ENCODE results near the gene ARHGAP35.

The ARHGAP35 gene

GRCh38 chr19:46856062-46857022, 4.5 kb upstream of the ARHGAP35 start:
- no peak overlapping the region for H3K18ac ChIP-seq (ENCODE audit: low read length)
- H4K5ac ChIP-seq (ENCODE audit: low read length): no peak overlapping the region
- peak overlapping the region; percentile 35 for H3K9ac ChIP-seq (ENCODE audit: low read length)
- H3K4me1 ChIP-seq (ENCODE audit: control insufficient read depth, low read depth, low read length): no peaks in the 10 kb centered on the region
- H3K36me3 ChIP-seq (ENCODE audit: control insufficient read depth, insufficient read depth, low read length): no peaks in the 10 kb centered on the region
- H3K4me2 ChIP-seq (ENCODE audit: low read length): no peak overlapping the region
- H3K23ac ChIP-seq (ENCODE audit: low read length): no peak overlapping the region
- peak; percentile 96 for DNase-seq
- no peak overlapping the region for H3K4ac ChIP-seq (ENCODE audit: low read depth, low read length)
- WGBS (ENCODE audit: extremely low coverage, insufficient coverage, low lambda C conversion rate): no CpG with 5 or more reads among the region's 41 CpGs
- H4K8ac ChIP-seq (ENCODE audit: low read depth, low read length): no peak overlapping the region
- peak overlapping the region; percentile 22 for H2AK5ac ChIP-seq (ENCODE audit: low read length)
- no peak overlapping the region for H2BK5ac ChIP-seq (ENCODE audit: low read length)
- no peak overlapping the region for H3K27ac ChIP-seq (ENCODE audit: low read depth, low read length)
- H3K27me3 ChIP-seq (ENCODE audit: insufficient read depth, low read length, poor library complexity): no peaks in the 10 kb centered on the region
- H3K79me1 ChIP-seq (ENCODE audit: low read length): no peaks in the 10 kb centered on the region
- peaks cover under 1% of the 10 kb centered on the region for H3K79me2 ChIP-seq (ENCODE audit: control insufficient read depth, insufficient read depth, low read length)
- H2BK15ac ChIP-seq (replicated peaks; ENCODE audit: low read depth): no peak overlapping the region
- no peak overlapping the region for H2BK120ac ChIP-seq (ENCODE audit: low read depth, low read length)
- no peak overlapping the region for H3K4me3 ChIP-seq (ENCODE audit: low read length)
- H3K56ac ChIP-seq (ENCODE audit: low read length): peak overlapping the region; percentile 50

DNA sequence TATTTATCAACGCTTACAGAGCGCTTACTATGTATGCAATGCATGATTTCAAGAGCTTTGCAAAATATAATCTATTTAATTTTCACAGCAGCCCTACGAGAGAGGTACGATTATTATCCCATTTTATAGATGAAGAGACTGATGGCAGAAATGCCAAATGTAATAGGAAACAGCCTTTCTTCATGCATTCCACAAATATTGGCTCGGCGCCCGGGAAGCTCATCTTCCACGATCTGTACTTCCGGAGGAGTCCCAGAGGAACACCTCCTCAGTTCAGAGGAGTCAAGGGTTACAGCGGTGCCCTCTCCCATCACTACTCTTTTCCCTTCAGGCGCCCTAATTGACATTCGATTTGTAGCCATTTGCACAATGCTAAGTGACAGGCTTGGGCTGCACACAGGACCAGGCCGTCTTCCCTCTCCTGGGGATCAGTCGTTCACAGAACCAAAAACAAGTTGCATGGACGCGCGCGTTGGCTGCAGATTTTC, 1.1 kb upstream of the ARHGAP35 start:
- H3K18ac ChIP-seq (ENCODE audit: low read length): no peak overlapping the region
- no peak overlapping the region for H2AK5ac ChIP-seq (ENCODE audit: low read length)
- H2BK5ac ChIP-seq (ENCODE audit: low read length): no peak overlapping the region
- H3K56ac ChIP-seq (ENCODE audit: low read length): peak overlapping the region; percentile 80
- no CpG with 5 or more reads among the region's 18 CpGs for WGBS (ENCODE audit: extremely low coverage, insufficient coverage, low lambda C conversion rate)
- H3K36me3 ChIP-seq (ENCODE audit: control insufficient read depth, insufficient read depth, low read length): no peaks in the 10 kb centered on the region
- H3K27ac ChIP-seq (ENCODE audit: low read depth, low read length): peak overlapping the region; percentile 45
- peaks cover 11% of the 10 kb centered on the region for H3K79me1 ChIP-seq (ENCODE audit: low read length)
- no peak overlapping the region for H3K4ac ChIP-seq (ENCODE audit: low read depth, low read length)
- DNase-seq: no peak
- H2BK120ac ChIP-seq (ENCODE audit: low read depth, low read length): no peak overlapping the region
- H3K23ac ChIP-seq (ENCODE audit: low read length): no peak overlapping the region
- peak overlapping the region; percentile 33 for H3K4me2 ChIP-seq (ENCODE audit: low read length)
- H4K5ac ChIP-seq (ENCODE audit: low read length): no peak overlapping the region
- peak overlapping the region; percentile 63 for H3K9ac ChIP-seq (ENCODE audit: low read length)
- H4K8ac ChIP-seq (ENCODE audit: low read depth, low read length): no peak overlapping the region
- no peaks in the 10 kb centered on the region for H3K27me3 ChIP-seq (ENCODE audit: insufficient read depth, low read length, poor library complexity)
- peaks cover 10% of the 10 kb centered on the region for H3K4me1 ChIP-seq (ENCODE audit: control insufficient read depth, low read depth, low read length)
- H3K4me3 ChIP-seq (ENCODE audit: low read length): peak overlapping the region; percentile 9
- H3K79me2 ChIP-seq (ENCODE audit: control insufficient read depth, insufficient read depth, low read length): peaks cover 32% of the 10 kb centered on the region
- no peak overlapping the region for H2BK15ac ChIP-seq (replicated peaks; ENCODE audit: low read depth)

DNA sequence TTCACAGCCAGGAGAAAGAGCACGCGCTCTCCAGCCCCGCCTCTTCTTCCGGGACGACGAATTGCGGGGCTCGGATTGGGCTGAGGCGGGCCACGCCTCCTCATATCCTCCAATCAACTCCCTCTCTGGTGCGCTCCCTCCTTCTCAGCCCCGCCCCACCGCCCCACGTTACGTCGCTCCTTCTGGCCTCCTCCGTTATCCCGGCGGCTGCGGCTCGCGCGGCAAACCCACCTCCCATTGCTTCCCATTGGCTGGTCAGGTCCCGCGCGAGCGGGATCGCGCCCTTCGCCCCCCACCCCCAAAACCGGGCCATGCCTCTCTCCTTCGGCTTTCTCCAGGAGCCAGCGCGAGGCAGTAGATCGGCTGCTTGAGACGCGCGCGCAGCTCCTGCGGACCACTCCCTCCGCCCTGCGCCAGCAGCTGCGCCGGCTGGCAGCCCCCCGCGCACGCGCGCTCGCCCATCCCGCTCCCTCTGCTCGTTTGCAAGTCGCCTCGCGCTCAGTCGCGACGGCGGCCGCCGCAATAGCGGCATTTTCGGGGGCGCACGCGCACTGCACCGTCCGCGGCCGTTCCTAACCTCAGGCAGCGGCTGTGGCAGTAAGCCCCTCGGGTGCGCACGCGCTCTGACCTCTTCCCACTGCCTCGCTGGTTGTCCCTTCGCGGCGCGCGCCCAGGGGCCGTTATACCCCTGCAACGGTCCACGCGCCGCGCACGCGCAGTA, 512 bp upstream of the ARHGAP35 start:
- Histone ChIP-seq H2BK15ac (replicated peaks; ENCODE audit: low read depth) (no peak overlapping the region), H3K27ac (ENCODE audit: low read depth, low read length) (peak overlapping the region; percentile 97), H3K56ac (ENCODE audit: low read length) (peak overlapping the region; percentile 99), H3K4ac (ENCODE audit: low read depth, low read length) (peak overlapping the region; percentile 44), H3K36me3 (ENCODE audit: control insufficient read depth, insufficient read depth, low read length) (no peaks in the 10 kb centered on the region), H3K79me2 (ENCODE audit: control insufficient read depth, insufficient read depth, low read length) (peaks cover 39% of the 10 kb centered on the region), H3K27me3 (ENCODE audit: insufficient read depth, low read length, poor library complexity) (no peaks in the 10 kb centered on the region), H3K9ac (ENCODE audit: low read length) (peak overlapping the region; percentile 99), H2AK5ac (ENCODE audit: low read length) (no peak overlapping the region), H3K23ac (ENCODE audit: low read length) (no peak overlapping the region), H3K4me1 (ENCODE audit: control insufficient read depth, low read depth, low read length) (peaks cover 10% of the 10 kb centered on the region), H2BK120ac (ENCODE audit: low read depth, low read length) (no peak overlapping the region), H3K18ac (ENCODE audit: low read length) (peak overlapping the region; percentile 45), H3K79me1 (ENCODE audit: low read length) (peaks cover 11% of the 10 kb centered on the region), H3K4me2 (ENCODE audit: low read length) (peak overlapping the region; percentile 90), H2BK5ac (ENCODE audit: low read length) (peak overlapping the region; percentile 96), H3K4me3 (ENCODE audit: low read length) (peak overlapping the region; percentile 75), H4K5ac (ENCODE audit: low read length) (peak overlapping the region; percentile 8), H4K8ac (ENCODE audit: low read depth, low read length) (no peak overlapping the region)
- DNase-seq: peak; percentile 99
- WGBS (ENCODE audit: extremely low coverage, insufficient coverage, low lambda C conversion rate): no CpG with 5 or more reads among the region's 89 CpGs

DNA sequence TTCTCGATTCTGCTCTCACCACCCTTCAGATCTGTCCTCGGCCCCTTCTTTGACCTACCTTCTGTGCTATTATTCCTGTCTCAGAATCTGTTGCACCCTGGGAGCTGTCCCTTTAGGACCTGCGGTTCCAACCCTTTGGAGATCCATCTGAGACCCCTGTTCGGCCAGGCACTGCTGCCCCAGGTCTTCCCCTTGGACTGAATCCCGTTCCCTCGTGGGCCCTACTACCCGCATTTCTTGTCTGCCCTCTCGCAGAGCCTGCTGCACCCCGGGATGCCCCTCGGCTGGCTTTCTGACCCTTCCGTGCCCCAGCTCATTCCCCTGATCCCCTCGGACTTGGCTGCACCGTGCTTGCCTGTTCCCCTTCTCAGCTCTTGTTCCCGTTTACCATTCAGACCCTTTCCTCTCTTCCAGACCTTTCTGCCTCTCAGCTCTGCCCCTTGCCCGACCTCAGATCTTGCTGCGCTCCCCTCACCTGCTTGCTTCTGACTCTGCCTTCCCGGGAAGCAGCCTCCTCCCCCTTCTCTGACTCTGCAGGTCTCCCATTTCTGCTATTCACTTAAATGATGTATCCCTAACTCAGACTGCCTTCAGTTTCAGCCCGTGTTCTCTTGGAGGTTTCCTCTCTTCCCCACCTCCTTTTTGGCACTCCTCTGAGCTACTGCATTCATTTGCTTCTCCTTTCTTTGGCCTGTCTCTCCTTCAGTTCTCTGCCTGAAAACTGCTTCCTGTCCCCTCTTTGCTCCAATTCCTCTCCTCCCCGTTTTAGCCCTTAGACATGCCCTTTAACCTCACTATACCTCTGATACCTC, 1.1 kb downstream of the ARHGAP35 start:
- Histone ChIP-seq H3K79me2 (ENCODE audit: control insufficient read depth, insufficient read depth, low read length) (peaks cover 54% of the 10 kb centered on the region), H3K4me2 (ENCODE audit: low read length) (peak overlapping the region; percentile 100), H3K27ac (ENCODE audit: low read depth, low read length) (peak overlapping the region; percentile 50), H4K5ac (ENCODE audit: low read length) (no peak overlapping the region), H3K56ac (ENCODE audit: low read length) (peak overlapping the region; percentile 95), H4K8ac (ENCODE audit: low read depth, low read length) (no peak overlapping the region), H3K27me3 (ENCODE audit: insufficient read depth, low read length, poor library complexity) (no peaks in the 10 kb centered on the region), H2BK15ac (replicated peaks; ENCODE audit: low read depth) (no peak overlapping the region), H2BK120ac (ENCODE audit: low read depth, low read length) (no peak overlapping the region), H3K4me1 (ENCODE audit: control insufficient read depth, low read depth, low read length) (peaks cover 17% of the 10 kb centered on the region), H3K9ac (ENCODE audit: low read length) (peak overlapping the region; percentile 96), H3K23ac (ENCODE audit: low read length) (peak overlapping the region; percentile 97), H3K18ac (ENCODE audit: low read length) (no peak overlapping the region), H3K79me1 (ENCODE audit: low read length) (peaks cover 20% of the 10 kb centered on the region), H3K36me3 (ENCODE audit: control insufficient read depth, insufficient read depth, low read length) (peaks cover 2% of the 10 kb centered on the region), H2BK5ac (ENCODE audit: low read length) (no peak overlapping the region), H2AK5ac (ENCODE audit: low read length) (peak overlapping the region; percentile 90), H3K4ac (ENCODE audit: low read depth, low read length) (peak overlapping the region; percentile 97), H3K4me3 (ENCODE audit: low read length) (peak overlapping the region; percentile 93)
- peak; percentile 51 for DNase-seq
- WGBS (ENCODE audit: extremely low coverage, insufficient coverage, low lambda C conversion rate): no CpG with 5 or more reads among the region's 19 CpGs

- no peak overlapping the region for H2AK5ac ChIP-seq (ENCODE audit: low read length)
- no peak overlapping the region for H4K8ac ChIP-seq (ENCODE audit: low read depth, low read length)
- H2BK15ac ChIP-seq (replicated peaks; ENCODE audit: low read depth): no peak overlapping the region
- H2BK5ac ChIP-seq (ENCODE audit: low read length): no peak overlapping the region
- H3K56ac ChIP-seq (ENCODE audit: low read length): peak overlapping the region; percentile 95
- H4K5ac ChIP-seq (ENCODE audit: low read length): no peak overlapping the region
- H3K18ac ChIP-seq (ENCODE audit: low read length): no peak overlapping the region
- H3K27ac ChIP-seq (ENCODE audit: low read depth, low read length): peak overlapping the region; percentile 18
- peaks cover 2% of the 10 kb centered on the region for H3K36me3 ChIP-seq (ENCODE audit: control insufficient read depth, insufficient read depth, low read length)
- H3K4me1 ChIP-seq (ENCODE audit: control insufficient read depth, low read depth, low read length): peaks cover 19% of the 10 kb centered on the region
- no peak overlapping the region for H3K4ac ChIP-seq (ENCODE audit: low read depth, low read length)
- H3K79me2 ChIP-seq (ENCODE audit: control insufficient read depth, insufficient read depth, low read length): peaks cover 59% of the 10 kb centered on the region
- peaks cover 22% of the 10 kb centered on the region for H3K79me1 ChIP-seq (ENCODE audit: low read length)
- no peak overlapping the region for H3K23ac ChIP-seq (ENCODE audit: low read length)
- peak overlapping the region; percentile 96 for H3K9ac ChIP-seq (ENCODE audit: low read length)
- H3K4me2 ChIP-seq (ENCODE audit: low read length): peak overlapping the region; percentile 100
- H3K27me3 ChIP-seq (ENCODE audit: insufficient read depth, low read length, poor library complexity): no peaks in the 10 kb centered on the region
- H2BK120ac ChIP-seq (ENCODE audit: low read depth, low read length): no peak overlapping the region
- DNase-seq: no peak
- H3K4me3 ChIP-seq (ENCODE audit: low read length): peak overlapping the region; percentile 93
- WGBS (ENCODE audit: extremely low coverage, insufficient coverage, low lambda C conversion rate): no CpG with 5 or more reads among the region's 9 CpGs
Measured at GRCh38 chr19:46862503-46862834, 1.7 kb downstream of the ARHGAP35 start.

Measured in mesendoderm (in vitro differentiated cells).